ENCODE results near the gene FAM50B. TPM values are rescaled to one million over a fixed set of nuclear protein-coding genes. Genes with fewer than 3 reads are reported as not detected.

FAM50B gene
- total and polyA plus RNA-seq, 2 of the 13 experiments (the other 11 are each of a cell fraction or from before 2014, with no cell fraction given) = 0.05 TPM; not detected in 1

- TF ChIP-seq BCL3 (CRISPR knock-in tag; IDR thresholded peaks at IDR 0.05) = peak; percentile 13; the same call in 1 of the 2 replicates
- TF ChIP-seq, protein P1, sequence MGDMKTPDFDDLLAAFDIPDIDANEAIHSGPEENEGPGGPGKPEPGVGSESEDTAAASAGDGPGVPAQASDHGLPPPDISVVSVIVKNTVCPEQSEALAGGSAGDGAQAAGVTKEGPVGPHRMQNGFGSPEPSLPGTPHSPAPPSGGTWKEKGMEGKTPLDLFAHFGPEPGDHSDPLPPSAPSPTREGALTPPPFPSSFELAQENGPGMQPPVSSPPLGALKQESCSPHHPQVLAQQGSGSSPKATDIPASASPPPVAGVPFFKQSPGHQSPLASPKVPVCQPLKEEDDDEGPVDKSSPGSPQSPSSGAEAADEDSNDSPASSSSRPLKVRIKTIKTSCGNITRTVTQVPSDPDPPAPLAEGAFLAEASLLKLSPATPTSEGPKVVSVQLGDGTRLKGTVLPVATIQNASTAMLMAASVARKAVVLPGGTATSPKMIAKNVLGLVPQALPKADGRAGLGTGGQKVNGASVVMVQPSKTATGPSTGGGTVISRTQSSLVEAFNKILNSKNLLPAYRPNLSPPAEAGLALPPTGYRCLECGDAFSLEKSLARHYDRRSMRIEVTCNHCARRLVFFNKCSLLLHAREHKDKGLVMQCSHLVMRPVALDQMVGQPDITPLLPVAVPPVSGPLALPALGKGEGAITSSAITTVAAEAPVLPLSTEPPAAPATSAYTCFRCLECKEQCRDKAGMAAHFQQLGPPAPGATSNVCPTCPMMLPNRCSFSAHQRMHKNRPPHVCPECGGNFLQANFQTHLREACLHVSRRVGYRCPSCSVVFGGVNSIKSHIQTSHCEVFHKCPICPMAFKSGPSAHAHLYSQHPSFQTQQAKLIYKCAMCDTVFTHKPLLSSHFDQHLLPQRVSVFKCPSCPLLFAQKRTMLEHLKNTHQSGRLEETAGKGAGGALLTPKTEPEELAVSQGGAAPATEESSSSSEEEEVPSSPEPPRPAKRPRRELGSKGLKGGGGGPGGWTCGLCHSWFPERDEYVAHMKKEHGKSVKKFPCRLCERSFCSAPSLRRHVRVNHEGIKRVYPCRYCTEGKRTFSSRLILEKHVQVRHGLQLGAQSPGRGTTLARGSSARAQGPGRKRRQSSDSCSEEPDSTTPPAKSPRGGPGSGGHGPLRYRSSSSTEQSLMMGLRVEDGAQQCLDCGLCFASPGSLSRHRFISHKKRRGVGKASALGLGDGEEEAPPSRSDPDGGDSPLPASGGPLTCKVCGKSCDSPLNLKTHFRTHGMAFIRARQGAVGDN (CRISPR knock-in tag; IDR thresholded peaks at IDR 0.05) = peak; percentile 98
- no peak; the same call in 1 of the 2 replicates for TF ChIP-seq HOXD1 (CRISPR knock-in tag; IDR thresholded peaks at IDR 0.05)
- no peak for TF ChIP-seq EZH2 (conservative IDR thresholded peaks at IDR 0.05; ENCODE audit: low read depth, low read length)
- TF ChIP-seq ZNF547 (CRISPR knock-in tag; IDR thresholded peaks at IDR 0.05) = no peak; the same call in 1 of the 2 replicates
- TF ChIP-seq ZNF562 (CRISPR knock-in tag; IDR thresholded peaks at IDR 0.05; ENCODE audit: borderline replicate concordance) = no peak
- peak; percentile 35; the same call in 1 of the 2 replicates for TF ChIP-seq SP4 (CRISPR knock-in tag; IDR thresholded peaks at IDR 0.05)
- TF ChIP-seq HOMEZ (CRISPR knock-in tag; IDR thresholded peaks at IDR 0.05; ENCODE audit: low read depth) = peak; percentile 36; the same call in 1 of the 2 replicates
- peak; percentile 88; the same call in 1 of the 2 replicates for TF ChIP-seq NFKB2 (CRISPR knock-in tag; IDR thresholded peaks at IDR 0.05; ENCODE audit: borderline replicate concordance)
- peak; percentile 72; the same call in 1 of the 2 replicates for TF ChIP-seq ARID2 (CRISPR knock-in tag; IDR thresholded peaks at IDR 0.05; ENCODE audit: borderline replicate concordance)
- TF ChIP-seq, protein P2, sequence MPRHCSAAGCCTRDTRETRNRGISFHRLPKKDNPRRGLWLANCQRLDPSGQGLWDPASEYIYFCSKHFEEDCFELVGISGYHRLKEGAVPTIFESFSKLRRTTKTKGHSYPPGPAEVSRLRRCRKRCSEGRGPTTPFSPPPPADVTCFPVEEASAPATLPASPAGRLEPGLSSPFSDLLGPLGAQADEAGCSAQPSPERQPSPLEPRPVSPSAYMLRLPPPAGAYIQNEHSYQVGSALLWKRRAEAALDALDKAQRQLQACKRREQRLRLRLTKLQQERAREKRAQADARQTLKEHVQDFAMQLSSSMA (CRISPR knock-in tag; IDR thresholded peaks at IDR 0.05) = no peak
- TF ChIP-seq GTF2F1 (IDR thresholded peaks at IDR 0.05; ENCODE audit: low read length) = no peak
- TF ChIP-seq, protein P3, sequence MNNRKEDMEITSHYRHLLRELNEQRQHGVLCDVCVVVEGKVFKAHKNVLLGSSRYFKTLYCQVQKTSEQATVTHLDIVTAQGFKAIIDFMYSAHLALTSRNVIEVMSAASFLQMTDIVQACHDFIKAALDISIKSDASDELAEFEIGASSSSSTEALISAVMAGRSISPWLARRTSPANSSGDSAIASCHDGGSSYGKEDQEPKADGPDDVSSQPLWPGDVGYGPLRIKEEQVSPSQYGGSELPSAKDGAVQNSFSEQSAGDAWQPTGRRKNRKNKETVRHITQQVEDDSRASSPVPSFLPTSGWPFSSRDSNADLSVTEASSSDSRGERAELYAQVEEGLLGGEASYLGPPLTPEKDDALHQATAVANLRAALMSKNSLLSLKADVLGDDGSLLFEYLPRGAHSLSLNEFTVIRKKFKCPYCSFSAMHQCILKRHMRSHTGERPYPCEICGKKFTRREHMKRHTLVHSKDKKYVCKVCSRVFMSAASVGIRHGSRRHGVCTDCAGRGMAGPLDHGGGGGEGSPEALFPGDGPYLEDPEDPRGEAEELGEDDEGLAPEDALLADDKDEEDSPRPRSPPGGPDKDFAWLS (CRISPR knock-in tag; IDR thresholded peaks at IDR 0.05; ENCODE audit: borderline replicate concordance) = no peak; the same call in 1 of the 2 replicates
- TF ChIP-seq ZBTB8A (CRISPR knock-in tag; IDR thresholded peaks at IDR 0.05; ENCODE audit: borderline replicate concordance, low read depth) = peak; percentile 67; the same call in 1 of the 2 replicates
- no peak for TF ChIP-seq ZNF224 (CRISPR knock-in tag; IDR thresholded peaks at IDR 0.05)
- no peak for TF ChIP-seq ZNF382 (CRISPR knock-in tag; IDR thresholded peaks at IDR 0.05; ENCODE audit: borderline replicate concordance)
- no peak for TF ChIP-seq TMF1 (CRISPR knock-in tag; IDR thresholded peaks at IDR 0.05; ENCODE audit: low read depth)
- peak; percentile 67 for TF ChIP-seq ZNF781 (CRISPR knock-in tag; IDR thresholded peaks at IDR 0.05; ENCODE audit: borderline replicate concordance, not compliant biosample characterization)
- no peak for TF ChIP-seq ZNF274 (CRISPR knock-in tag; IDR thresholded peaks at IDR 0.05)
Observed at GRCh38 chr6:3806169-3806922, 42.8 kb upstream of the FAM50B start (continued).

Data from HepG2 (cell line).